Measurements from ENCODE around the gene FLII. TPM values are rescaled to one million over a fixed set of nuclear protein-coding genes. Genes with fewer than 3 reads are reported as not detected.

The FLII gene
- polyA plus RNA-seq, 1 of the 3 experiments (the other 2 are of a cell fraction), result 244 TPM

- H3K4me1 ChIP-seq (ENCODE audit: control insufficient read depth in 1 of 2, insufficient read depth in 2 of 2, low read depth in 1 of 2, low read length in 1 of 2), result no peaks in the 10 kb centered on the region
- DNase-seq, result peak; percentile 90
- no peak overlapping the region for H3K4me2 ChIP-seq
- TF ChIP-seq NRF1 (IDR thresholded peaks at IDR 0.05; ENCODE audit: low read depth, low read length) (no peak), TCF12 (IDR thresholded peaks at IDR 0.05) (no peak), CTCF (IDR thresholded peaks at IDR 0.05) (peak; percentile 72), MAX (IDR thresholded peaks at IDR 0.05; ENCODE audit: low read depth) (no peak), RAD21 (IDR thresholded peaks at IDR 0.05; ENCODE audit: low read length) (peak; percentile 81), JUND (IDR thresholded peaks at IDR 0.05) (no peak), NFIC (IDR thresholded peaks at IDR 0.05; ENCODE audit: borderline replicate concordance) (no peak), SMC3 (IDR thresholded peaks at IDR 0.05; ENCODE audit: low read depth, low read length) (peak; percentile 45), GATA2 (CRISPR knock-in tag; IDR thresholded peaks at IDR 0.05) (no peak), MXI1 (IDR thresholded peaks at IDR 0.05; ENCODE audit: low read depth, low read length) (no peak), USF2 (IDR thresholded peaks at IDR 0.05; ENCODE audit: borderline replicate concordance, low read depth, low read length) (no peak)
- no peaks in the 10 kb centered on the region for H3K9me2 ChIP-seq
- no peak overlapping the region; a peak in 1 of 4 replicates for H3K4me3 ChIP-seq (ENCODE audit: low read depth in 2 of 2, low read length in 1 of 2)
- H3K79me2 ChIP-seq (ENCODE audit: insufficient read depth), result no peaks in the 10 kb centered on the region
- no peaks in the 10 kb centered on the region for H3K9me3 ChIP-seq
- peaks cover 6% of the 10 kb centered on the region; the same call in 1 of the 2 replicates for H4K20me1 ChIP-seq (ENCODE audit: insufficient read depth)
- H3K27me3 ChIP-seq (ENCODE audit: insufficient read depth), result no peaks in the 10 kb centered on the region
- H3K9ac ChIP-seq, result no peak overlapping the region
- no peak overlapping the region for H2AFZ ChIP-seq (ENCODE audit: low read depth)
- H3F3A ChIP-seq (replicated peaks; ENCODE audit: insufficient read depth), result peaks cover 14% of the 10 kb centered on the region
- 50% methylated on average over 8 of the region's 9 CpGs for WGBS (ENCODE audit: low lambda C conversion rate)
- CTCF ChIA-PET, result interaction anchor here (0.6 to 3.8 kb wide), 16 partner anchors 8 to 118 kb away, joined by 3 to 26 read pairs (median 4); partner anchors contain the start of genes FLII and LLGL1
- no peak overlapping the region for H3K27ac ChIP-seq (ENCODE audit: low read depth in 2 of 2, low read length in 1 of 2)
- POLR2A ChIA-PET, result interaction anchor here (0.6 kb wide), 1 partner anchor 21 kb away, joined by 3 read pairs; no protein-coding TSS in a partner anchor
- H3K36me3 ChIP-seq (replicated peaks in 1 of 2; ENCODE audit: control insufficient read depth in 1 of 2, insufficient read depth in 2 of 2, low read length in 1 of 2), result peaks cover 26 to 78% of the 10 kb centered on the region in 2 experiments
These were observed 10.2 kb downstream of the FLII start for GRCh38 chr17:18248300-18248731.

GRCh38 chr17:18247613-18248001, 10.9 kb downstream of the FLII start:
- Histone ChIP-seq H3K4me1 (ENCODE audit: control insufficient read depth in 1 of 2, insufficient read depth in 2 of 2, low read depth in 1 of 2, low read length in 1 of 2) (no peaks in the 10 kb centered on the region), H4K20me1 (ENCODE audit: insufficient read depth) (peaks cover 6% of the 10 kb centered on the region; the same call in 1 of the 2 replicates), H3K79me2 (ENCODE audit: insufficient read depth) (no peaks in the 10 kb centered on the region), H2AFZ (ENCODE audit: low read depth) (no peak overlapping the region), H3K9me2 (no peaks in the 10 kb centered on the region), H3K9ac (no peak overlapping the region), H3K4me2 (no peak overlapping the region), H3K9me3 (no peaks in the 10 kb centered on the region), H3F3A (replicated peaks; ENCODE audit: insufficient read depth) (peaks cover 14% of the 10 kb centered on the region), H3K27ac (ENCODE audit: low read depth in 2 of 2, low read length in 1 of 2) (no peak overlapping the region), H3K4me3 (ENCODE audit: low read depth in 2 of 2, low read length in 1 of 2) (no peak overlapping the region), H3K27me3 (ENCODE audit: insufficient read depth) (no peaks in the 10 kb centered on the region), H3K36me3 (replicated peaks in 1 of 2; ENCODE audit: control insufficient read depth in 1 of 2, insufficient read depth in 2 of 2, low read length in 1 of 2) (peaks cover 26 to 73% of the 10 kb centered on the region in 2 experiments)
- WGBS (ENCODE audit: low lambda C conversion rate), result 92% methylated on average over 24 of the region's 30 CpGs
- ChIA-PET CTCF (interaction anchor here (0.6 to 3.8 kb wide), 9 partner anchors 10 to 31 kb away, joined by 3 to 26 read pairs (median 4); partner anchors contain the start of genes FLII and LLGL1), POLR2A (interaction anchor here (0.6 kb wide), 1 partner anchor 21 kb away, joined by 3 read pairs; no protein-coding TSS in a partner anchor)
- TF ChIP-seq FOXM1 (IDR thresholded peaks at IDR 0.05; ENCODE audit: low read depth) (no peak), FOXJ3 (CRISPR knock-in tag; IDR thresholded peaks at IDR 0.05) (no peak), MEF2A (IDR thresholded peaks at IDR 0.05; ENCODE audit: borderline replicate concordance, low read depth) (no peak), JUND (IDR thresholded peaks at IDR 0.05) (no peak), NRF1 (IDR thresholded peaks at IDR 0.05; ENCODE audit: low read depth, low read length) (no peak), USF1 (IDR thresholded peaks at IDR 0.05; ENCODE audit: borderline replicate concordance, low read depth) (no peak), FOSL2 (IDR thresholded peaks at IDR 0.05; ENCODE audit: borderline replicate concordance, low read depth) (no peak), CTCF (IDR thresholded peaks at IDR 0.05) (no peak), PBX3 (IDR thresholded peaks at IDR 0.05) (no peak), USF2 (IDR thresholded peaks at IDR 0.05; ENCODE audit: borderline replicate concordance, low read depth, low read length) (no peak), GABPA (IDR thresholded peaks at IDR 0.05; ENCODE audit: low read depth) (no peak), SIN3A (IDR thresholded peaks at IDR 0.05; ENCODE audit: borderline replicate concordance, low read depth, low read length) (no peak), YY1 (IDR thresholded peaks at IDR 0.05; ENCODE audit: low read depth) (no peak), RAD21 (IDR thresholded peaks at IDR 0.05; ENCODE audit: low read length) (no peak)
- DNase-seq, result no peak

Measured in SK-N-SH (cell line).